GM23338 (cell line): ENCODE results near the gene TNIP2. TPM values are rescaled to one million over a fixed set of nuclear protein-coding genes. Genes with fewer than 3 reads are reported as not detected.

ENCODE experiments used
- ATAC-seq: fragments of 200-7000 bp; cut with Tn5 transposase; 3 replicates; pipeline ENCODE4 v1.9.1; 2020
- DNase-seq: peaks from one replicate; pipeline ENCODE4 v3.0.0-alpha.2; 2015; ENCODE audit warnings: low spot score
- H2AFZ ChIP-seq: fragments of 200-600 bp; sonication (generic); 2 replicates; pipeline ENCODE4 v1.8.0; 2016; ENCODE audit warnings: antibody characterized with exemption, mild to moderate bottlenecking, moderate library complexity
- H3F3A ChIP-seq: fragments of 200-600 bp; sonication (generic); replicated peaks from 2 replicates; pipeline ENCODE4 v1.8.0; 2017; ENCODE audit warnings: antibody characterized with exemption, mixed run types, low read depth
- H3K27ac ChIP-seq: fragments of 200-600 bp; sonication (generic); 2 replicates; pipeline ENCODE4 v1.6.1; 2016; ENCODE audit warnings: low read depth
- H3K27me3 ChIP-seq: fragments of 200-600 bp; sonication (generic); 2 replicates; pipeline ENCODE4 v1.8.0; 2016; ENCODE audit warnings: mild to moderate bottlenecking, mixed run types, moderate library complexity; ENCODE audit not compliant: insufficient read depth
- H3K36me3 ChIP-seq: fragments of 200-600 bp; sonication (generic); 2 replicates; pipeline ENCODE4 v1.8.0; 2016; ENCODE audit warnings: mild to moderate bottlenecking; ENCODE audit not compliant: insufficient read depth
- H3K4me1 ChIP-seq: fragments of 200-600 bp; sonication (generic); 2 replicates; pipeline ENCODE4 v1.8.0; 2016; ENCODE audit warnings: mild to moderate bottlenecking, moderate library complexity; ENCODE audit not compliant: insufficient read depth
- H3K4me2 ChIP-seq: fragments of 200-600 bp; sonication (generic); 2 replicates; pipeline ENCODE4 v1.7.1; 2017; ENCODE audit warnings: mixed run types
- H3K4me3 ChIP-seq: fragments of 200-600 bp; sonication (generic); 2 replicates; pipeline ENCODE4 v1.6.1; 2016; ENCODE audit warnings: mixed run types
- H3K79me2 ChIP-seq: fragments of 200-600 bp; sonication (generic); replicated peaks from 2 replicates; pipeline ENCODE4 v1.8.0; 2017; ENCODE audit warnings: mild to moderate bottlenecking; ENCODE audit not compliant: insufficient read depth
- H3K9me2 ChIP-seq: fragments of 200-600 bp; sonication (generic); 2 replicates; pipeline ENCODE4 v1.8.0; 2017; ENCODE audit not compliant: insufficient read depth
- H4K20me1 ChIP-seq: fragments of 200-600 bp; sonication (generic); replicated peaks from 2 replicates; pipeline ENCODE4 v1.8.0; 2017; ENCODE audit warnings: mild to moderate bottlenecking; ENCODE audit not compliant: insufficient read depth
- H3K27ac Mint-ChIP-seq: 2 replicates; pipeline ENCODE4 v1.8.0; 2020; ENCODE audit warnings: inconsistent platforms, mild to moderate bottlenecking, moderate library complexity, mixed read lengths
- H3K27me3 Mint-ChIP-seq: 3 replicates; pipeline ENCODE4 v1.8.0; 2022; ENCODE audit warnings: low read depth, mild to moderate bottlenecking, moderate library complexity, mixed read lengths, inconsistent platforms; ENCODE audit not compliant: insufficient read depth, poor library complexity
- H3K36me3 Mint-ChIP-seq: 3 replicates; pipeline ENCODE4 v1.8.0; 2021; ENCODE audit warnings: low read depth, mild to moderate bottlenecking, inconsistent platforms, moderate library complexity, mixed read lengths
- H3K4me1 Mint-ChIP-seq: 3 replicates; pipeline ENCODE4 v1.8.0; 2020; ENCODE audit warnings: mild to moderate bottlenecking, inconsistent platforms, mixed read lengths
- H3K4me3 Mint-ChIP-seq: 3 replicates; pipeline ENCODE4 v1.8.0; 2021; ENCODE audit warnings: moderate library complexity, mild to moderate bottlenecking, inconsistent platforms, mixed read lengths
- H3K9me3 Mint-ChIP-seq: 3 replicates; pipeline ENCODE4 v1.8.0; 2020; ENCODE audit warnings: moderate library complexity, mild to moderate bottlenecking, inconsistent platforms, mixed read lengths
- CREB1 ChIP-seq: fragments of 250-450 bp; sonication (Bioruptor Pico); IDR thresholded peaks from 2 replicates; pipeline ENCODE4 v1.5.0; 2020; ENCODE audit warnings: low read depth, mild to moderate bottlenecking, moderate library complexity
- CTCF ChIP-seq, 2 experiments: fragments of 200-600 bp in 1 of 2; sonication (generic) in 1 of 2; conservative IDR thresholded peaks; 2 replicates each; pipeline versions ENCODE4 v1.5.1 to v1.6.1; 2016 to 2017; ENCODE audit warnings: antibody characterized with exemption in 2 of 2, low read depth in 2 of 2, mild to moderate bottlenecking in 2 of 2, moderate library complexity in 1 of 2
- ETS1 ChIP-seq: IDR thresholded peaks from 2 replicates; pipeline ENCODE4 v1.6.1; 2016; ENCODE audit warnings: antibody characterized with exemption
- EZH2 ChIP-seq: fragments of 200-600 bp; sonication (generic); IDR thresholded peaks from one replicate; pipeline ENCODE4 v1.8.0; 2017; ENCODE audit warnings: antibody characterized with exemption, mild to moderate bottlenecking, low read depth; ENCODE audit not compliant: unreplicated experiment
- EZH2phosphoT487 ChIP-seq: fragments of 200-600 bp; sonication (generic); IDR thresholded peaks from one replicate; pipeline ENCODE4 v1.8.1; 2018; ENCODE audit warnings: antibody characterized with exemption; ENCODE audit not compliant: unreplicated experiment
- JUNB ChIP-seq: IDR thresholded peaks from one replicate; pipeline ENCODE4 v1.6.1; 2016; ENCODE audit warnings: antibody characterized with exemption; ENCODE audit not compliant: unreplicated experiment
- NANOG ChIP-seq: IDR thresholded peaks from 2 replicates; pipeline ENCODE4 v1.6.1; 2016; ENCODE audit warnings: antibody characterized with exemption, borderline replicate concordance
- POLR2AphosphoS5 ChIP-seq: IDR thresholded peaks from 2 replicates; pipeline ENCODE4 v1.6.1; 2016; ENCODE audit warnings: antibody characterized with exemption, low read depth
- STAT1 ChIP-seq: IDR thresholded peaks from one replicate; pipeline ENCODE4 v1.6.1; 2016; ENCODE audit warnings: antibody characterized with exemption; ENCODE audit not compliant: unreplicated experiment
- ZNF114 ChIP-seq: fragments of 250-450 bp; sonication (Bioruptor Pico); IDR thresholded peaks from 2 replicates; pipeline ENCODE4 v1.5.0; 2020; ENCODE audit warnings: mild to moderate bottlenecking, moderate library complexity
- ZNF331 ChIP-seq: fragments of 250-450 bp; sonication (Bioruptor Pico); IDR thresholded peaks from 2 replicates; pipeline ENCODE4 v1.5.0; 2020; ENCODE audit warnings: low read depth, mild to moderate bottlenecking, moderate library complexity
- ZNF462 ChIP-seq: fragments of 250-450 bp; sonication (Bioruptor Pico); IDR thresholded peaks from 2 replicates; pipeline ENCODE4 v1.5.0; 2020; ENCODE audit warnings: mild to moderate bottlenecking, moderate library complexity
- polyA plus RNA-seq: library from polyadenylated mRNA; unstranded; fragments of >200 nt; fragmentation: Nextera tagmentation; extraction: Ambion mirVana; gene quantifications from 2 replicates; pipeline ENCODE4 v1.2.1, GENCODE V29; 2016
- total RNA-seq: library from RNA; depleted of rRNA; stranded (reverse); fragments of >200 nt; shearing (Covaris generic); gene quantifications from 2 replicates; pipeline ENCODE4 v1.2.3, GENCODE V29; 2014

Gene TNIP2
- total and polyA plus RNA-seq, 2 experiments from 2014 or later = 34.8 to 61.4 TPM

DNA sequence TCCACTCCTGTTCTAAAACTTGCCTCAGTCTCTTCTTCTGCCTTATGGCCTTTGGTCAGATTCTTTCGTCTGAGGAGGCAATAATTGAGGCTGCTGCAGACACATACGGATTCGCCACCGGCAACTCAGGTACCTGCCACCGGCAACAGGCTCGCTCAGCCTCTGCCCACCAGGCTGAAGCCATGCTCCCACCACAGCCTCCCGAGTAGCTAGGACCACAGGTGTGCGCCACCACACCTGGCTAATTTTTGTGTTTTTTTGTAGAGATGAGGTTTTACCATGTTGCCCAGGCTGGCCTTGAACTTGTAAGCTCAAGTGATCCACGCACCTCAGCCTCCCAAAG, 26.6 kb downstream of the TNIP2 start:
- Histone ChIP-seq H4K20me1 (no peaks in the 10 kb centered on the region; the same call in 1 of the 2 replicates), H3K36me3 (no peaks in the 10 kb centered on the region), H3K4me1 (no peaks in the 10 kb centered on the region), H3K27me3 (no peaks in the 10 kb centered on the region), H3K4me2 (no peak overlapping the region), H2AFZ (no peak overlapping the region), H3K79me2 (no peaks in the 10 kb centered on the region), H3K9me2 (no peaks in the 10 kb centered on the region), H3K4me3 (no peak overlapping the region), H3K27ac (no peak overlapping the region), H3F3A (no peaks in the 10 kb centered on the region)
- no peak overlapping the region for H3K27ac Mint-ChIP-seq
- H3K4me1 Mint-ChIP-seq = no peaks in the 10 kb centered on the region; the same call in 2 of the 3 replicates
- no peaks in the 10 kb centered on the region for H3K9me3 Mint-ChIP-seq
- no peak for DNase-seq
- peaks cover 25% of the 10 kb centered on the region for H3K36me3 Mint-ChIP-seq
- no peak for ATAC-seq
- no peak overlapping the region for H3K4me3 Mint-ChIP-seq
- peaks cover 4% of the 10 kb centered on the region for H3K27me3 Mint-ChIP-seq
- TF ChIP-seq EZH2phosphoT487 (no peak), POLR2AphosphoS5 (no peak), ZNF462 (CRISPR knock-in tag) (no peak)

DNA sequence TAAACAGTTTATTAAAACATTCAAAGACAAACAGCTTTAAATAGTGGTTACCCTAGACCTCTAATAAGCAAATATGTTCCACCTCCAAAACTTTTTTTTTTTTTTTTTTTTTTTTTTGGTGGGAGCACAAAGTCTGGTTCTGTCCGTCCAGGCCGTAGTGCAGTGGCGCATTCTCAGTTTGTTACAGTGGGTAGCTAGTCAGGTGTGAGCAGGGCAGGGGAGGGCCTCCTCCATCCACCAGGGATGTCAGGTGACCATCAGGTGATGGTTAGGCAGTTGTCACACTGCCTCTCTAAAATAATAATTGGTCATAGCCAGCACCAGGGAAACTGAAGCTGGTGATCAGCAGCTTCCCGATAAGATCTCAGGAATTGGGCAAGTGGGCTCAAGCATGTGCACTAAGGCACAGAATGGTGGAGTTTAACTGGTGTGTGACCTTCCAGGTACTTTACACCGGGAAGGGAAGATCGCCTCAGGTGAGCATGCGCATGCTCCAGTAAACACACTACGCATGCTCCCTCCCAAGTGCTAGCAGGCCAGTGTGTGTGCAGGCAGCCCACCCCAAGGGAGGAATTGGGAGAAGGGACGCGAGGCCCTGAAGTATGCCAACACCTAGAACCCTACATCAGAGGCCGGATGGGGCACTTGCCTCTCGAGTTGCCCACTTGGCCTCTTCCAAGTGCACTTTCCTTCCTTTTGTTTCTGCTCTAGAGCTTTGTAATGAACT, 27.2 kb downstream of the TNIP2 start:
- H3K9me2 ChIP-seq = no peaks in the 10 kb centered on the region
- H3K79me2 ChIP-seq = no peaks in the 10 kb centered on the region
- H3K4me1 ChIP-seq = no peaks in the 10 kb centered on the region
- Mint-ChIP-seq H3K9me3 (no peaks in the 10 kb centered on the region), H3K4me1 (no peaks in the 10 kb centered on the region; the same call in 2 of the 3 replicates), H3K36me3 (peaks cover 25% of the 10 kb centered on the region), H3K27me3 (peaks cover 4% of the 10 kb centered on the region), H3K4me3 (no peak overlapping the region), H3K27ac (no peak overlapping the region)
- ATAC-seq = no peak
- no peaks in the 10 kb centered on the region for H3K27me3 ChIP-seq
- H4K20me1 ChIP-seq = no peaks in the 10 kb centered on the region; the same call in 1 of the 2 replicates
- DNase-seq = no peak
- no peak overlapping the region for H2AFZ ChIP-seq
- H3K4me2 ChIP-seq = no peak overlapping the region
- H3K4me3 ChIP-seq = no peak overlapping the region
- no peaks in the 10 kb centered on the region for H3K36me3 ChIP-seq
- no peak overlapping the region for H3K27ac ChIP-seq
- no peaks in the 10 kb centered on the region for H3F3A ChIP-seq
- TF ChIP-seq CREB1 (CRISPR knock-in tag) (no peak), ETS1 (no peak), EZH2phosphoT487 (no peak), JUNB (no peak), EZH2 (no peak), ZNF114 (CRISPR knock-in tag) (no peak), STAT1 (no peak), CTCF (conservative IDR thresholded peaks at IDR 0.05; ENCODE audit: low read depth in 2 of 2) (no peak), ZNF331 (CRISPR knock-in tag) (no peak), NANOG (no peak)
